GM13976 (cell line): ENCODE measurements around the gene PROM2.

Source experiments
- DNase-seq: peaks from one replicate; pipeline ENCODE4 v3.0.0; 2012; ENCODE audit warnings: low spot score
- in situ Hi-C: fragments of 300-500 bp; cut with MboI; formaldehyde crosslinking; loops from one replicate; pipeline ENCODE4 v1.12.0; 2022; ENCODE audit warnings: low sequenced_read_pairs, mixed read lengths, inconsistent platforms; ENCODE audit not compliant: unreplicated experiment
- TF ChIP-seq, protein P1 (sequence below): IDR thresholded peaks from 2 replicates; pipeline ENCODE4 v1.5.1; 2012; ENCODE audit warnings: borderline replicate concordance, mild to moderate bottlenecking; ENCODE audit not compliant: insufficient read depth; ENCODE audit errors: extremely low read depth, missing control alignments, control extremely low read depth

PROM2 gene

DNA sequence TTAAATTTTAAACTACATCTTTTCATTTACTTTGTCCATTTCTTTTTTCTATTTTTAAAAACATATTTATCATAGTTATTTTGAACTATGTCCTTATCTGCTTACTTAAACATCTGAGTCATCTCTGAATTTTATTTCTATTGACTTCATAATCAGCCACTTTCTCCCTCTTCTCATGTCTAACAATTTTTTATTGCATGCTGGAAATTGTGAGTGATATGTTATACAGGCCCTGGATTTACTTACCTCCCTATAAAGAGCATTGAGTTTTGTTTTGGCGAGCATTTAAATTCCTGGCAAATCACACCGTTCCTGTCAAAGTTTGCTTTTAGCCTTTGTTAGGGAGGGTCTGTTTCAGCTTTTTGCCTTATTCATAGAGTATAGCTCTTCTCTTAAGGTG lies 62.2 kb downstream of the PROM2 start:
- in situ Hi-C loops = no loop called here
- DNase-seq = no peak
- TF ChIP-seq, protein P1, sequence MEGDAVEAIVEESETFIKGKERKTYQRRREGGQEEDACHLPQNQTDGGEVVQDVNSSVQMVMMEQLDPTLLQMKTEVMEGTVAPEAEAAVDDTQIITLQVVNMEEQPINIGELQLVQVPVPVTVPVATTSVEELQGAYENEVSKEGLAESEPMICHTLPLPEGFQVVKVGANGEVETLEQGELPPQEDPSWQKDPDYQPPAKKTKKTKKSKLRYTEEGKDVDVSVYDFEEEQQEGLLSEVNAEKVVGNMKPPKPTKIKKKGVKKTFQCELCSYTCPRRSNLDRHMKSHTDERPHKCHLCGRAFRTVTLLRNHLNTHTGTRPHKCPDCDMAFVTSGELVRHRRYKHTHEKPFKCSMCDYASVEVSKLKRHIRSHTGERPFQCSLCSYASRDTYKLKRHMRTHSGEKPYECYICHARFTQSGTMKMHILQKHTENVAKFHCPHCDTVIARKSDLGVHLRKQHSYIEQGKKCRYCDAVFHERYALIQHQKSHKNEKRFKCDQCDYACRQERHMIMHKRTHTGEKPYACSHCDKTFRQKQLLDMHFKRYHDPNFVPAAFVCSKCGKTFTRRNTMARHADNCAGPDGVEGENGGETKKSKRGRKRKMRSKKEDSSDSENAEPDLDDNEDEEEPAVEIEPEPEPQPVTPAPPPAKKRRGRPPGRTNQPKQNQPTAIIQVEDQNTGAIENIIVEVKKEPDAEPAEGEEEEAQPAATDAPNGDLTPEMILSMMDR = no peak

DNA sequence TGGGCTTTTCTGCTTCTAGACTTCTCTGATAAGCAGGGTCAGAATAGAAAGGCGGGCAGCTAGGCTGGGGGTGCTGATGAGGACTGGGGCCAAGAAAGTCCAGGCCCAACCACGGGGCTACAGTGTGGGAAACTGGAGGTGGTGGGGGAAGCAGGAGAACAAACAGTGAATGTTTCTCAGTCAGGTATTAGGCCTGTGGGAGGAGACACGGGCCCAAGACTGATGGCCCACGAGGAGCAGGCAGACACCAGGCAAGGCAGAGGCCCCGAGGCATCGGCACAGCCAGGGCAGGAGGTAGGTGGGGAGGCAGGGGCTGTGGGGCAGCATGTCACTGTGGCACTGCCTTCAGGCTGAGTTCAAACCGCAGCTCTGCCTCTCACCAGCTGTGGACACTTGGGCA lies 63.6 kb downstream of the PROM2 start:
- DNase-seq = no peak
- in situ Hi-C loops = no loop called here
- TF ChIP-seq, protein P1 = no peak
